Cardiac muscle cell (in vitro differentiated cells and primary cell): Measurements from ENCODE around the gene NDOR1. TPM values are rescaled to one million over a fixed set of nuclear protein-coding genes. Genes with fewer than 3 reads are reported as not detected.

Experiments used
- DNase-seq, 2 donors: peaks; one replicate each; pipeline versions ENCODE4 v3.0.0 to v3.0.0-alpha.2; 2010 to 2017; ENCODE audit warnings: low read depth in 1 of 2, low spot score in 1 of 2
- H3K27ac ChIP-seq: fragments of 200-600 bp; sonication (generic); 2 replicates; pipeline ENCODE4 v1.5.1; 2016
- H3K27me3 ChIP-seq: fragments of 200-600 bp; sonication (generic); 2 replicates; pipeline ENCODE4 v1.6.0; 2016; ENCODE audit warnings: control low read depth
- H3K36me3 ChIP-seq: fragments of 200-600 bp; sonication (generic); 2 replicates; pipeline ENCODE4 v1.5.1; 2016; ENCODE audit warnings: control low read depth
- H3K4me1 ChIP-seq: fragments of 200-600 bp; sonication (generic); 2 replicates; pipeline ENCODE4 v1.8.1; 2017; ENCODE audit warnings: low read depth, mild to moderate bottlenecking, mixed run types
- H3K4me3 ChIP-seq: fragments of 200-600 bp; sonication (generic); 2 replicates; pipeline ENCODE4 v1.5.1; 2016; ENCODE audit warnings: mild to moderate bottlenecking
- H3K9me3 ChIP-seq: fragments of 200-600 bp; sonication (generic); 2 replicates; pipeline ENCODE4 v1.5.1; 2017; ENCODE audit warnings: low read depth, mild to moderate bottlenecking, control low read depth
- CTCF ChIP-seq: IDR thresholded peaks from 2 replicates; pipeline ENCODE4 v1.5.1; 2012; ENCODE audit warnings: low read depth, mild to moderate bottlenecking, low read length
- polyA plus RNA-seq: library from polyadenylated mRNA; unstranded; fragments of >200 nt; fragmentation: Nextera tagmentation; extraction: Ambion mirVana; gene quantifications from 2 replicates; pipeline ENCODE4 v1.2.1, GENCODE V29; 2016
- total RNA-seq: library from RNA; depleted of rRNA; stranded (reverse); fragments of >200 nt; gene quantifications from 2 replicates; pipeline ENCODE4 v1.2.3, GENCODE V29; 2016

NDOR1 gene
- total and polyA plus RNA-seq, 2 experiments from 2014 or later = 17.5 to 18.1 TPM

- H3K9me3 ChIP-seq = no peaks in the 10 kb centered on the region
- no peak overlapping the region for H3K4me3 ChIP-seq
- H3K36me3 ChIP-seq = peaks cover 2% of the 10 kb centered on the region
- no peaks in the 10 kb centered on the region for H3K4me1 ChIP-seq
- no peak for TF ChIP-seq CTCF
- no peak overlapping the region for H3K27ac ChIP-seq
- H3K27me3 ChIP-seq = peaks cover 63% of the 10 kb centered on the region
- DNase-seq = no peak
Observed at GRCh38 chr9:137174722-137175293, 30.7 kb upstream of the NDOR1 start.

- peak; percentile 4 for TF ChIP-seq CTCF
- Histone ChIP-seq H3K27ac (no peak overlapping the region), H3K9me3 (no peaks in the 10 kb centered on the region), H3K36me3 (peaks cover 5% of the 10 kb centered on the region), H3K27me3 (peaks cover 57% of the 10 kb centered on the region), H3K4me1 (no peaks in the 10 kb centered on the region), H3K4me3 (no peak overlapping the region)
- DNase-seq = no peak
Observed at GRCh38 chr9:137175345-137175961, 30.0 kb upstream of the NDOR1 start.

- no peaks in the 10 kb centered on the region for H3K4me1 ChIP-seq
- DNase-seq = peak; percentile 47 to 54
- no peaks in the 10 kb centered on the region for H3K9me3 ChIP-seq
- TF ChIP-seq CTCF = peak; percentile 67
- no peak overlapping the region for H3K27ac ChIP-seq
- peaks cover 46% of the 10 kb centered on the region for H3K27me3 ChIP-seq
- peaks cover 5% of the 10 kb centered on the region for H3K36me3 ChIP-seq
- H3K4me3 ChIP-seq = no peak overlapping the region
Observed at GRCh38 chr9:137176302-137177182, 29.0 kb upstream of the NDOR1 start.

GRCh38 chr9:137178201-137178938, 27.1 kb upstream of the NDOR1 start:
- TF ChIP-seq CTCF = no peak
- Histone ChIP-seq H3K27ac (no peak overlapping the region), H3K27me3 (peaks cover 28% of the 10 kb centered on the region), H3K4me1 (no peaks in the 10 kb centered on the region), H3K36me3 (peaks cover 15% of the 10 kb centered on the region), H3K9me3 (no peaks in the 10 kb centered on the region), H3K4me3 (no peak overlapping the region)
- DNase-seq = no peak

GRCh38 chr9:137178939-137179630, 26.4 kb upstream of the NDOR1 start:
- no peak for TF ChIP-seq CTCF

More at GRCh38 chr9:137178939-137179630, 26.4 kb upstream of the NDOR1 start:
- Histone ChIP-seq H3K36me3 (peaks cover 18% of the 10 kb centered on the region), H3K4me3 (no peak overlapping the region), H3K27ac (no peak overlapping the region), H3K27me3 (peaks cover 21% of the 10 kb centered on the region), H3K9me3 (no peaks in the 10 kb centered on the region), H3K4me1 (no peaks in the 10 kb centered on the region)
- DNase-seq = no peak
